Keratinocyte (primary cell): ENCODE data around the gene NME9. TPM values are rescaled to one million over a fixed set of nuclear protein-coding genes. Genes with fewer than 3 reads are reported as not detected.

ENCODE experiments used
- DNase-seq: peaks from one replicate; pipeline ENCODE4 v3.0.0-alpha.2; 2011; ENCODE audit warnings: low read depth, missing footprints, low spot score
- FAIRE-seq: peaks from 2 replicates; lab custom pipeline; 2011; peaks lifted over from hg19 to GRCh38; lab: Jason Lieb, UNC
- H2AFZ ChIP-seq: 2 replicates; pipeline ENCODE4 v1.6.0; 2012; ENCODE audit warnings: low read length, control low read depth, inconsistent platforms; ENCODE audit not compliant: control insufficient read depth
- H3K27ac ChIP-seq: 2 replicates; pipeline ENCODE4 v1.5.1; 2011; ENCODE audit warnings: low read length; ENCODE audit not compliant: control insufficient read depth, insufficient read depth
- H3K27me3 ChIP-seq: 3 replicates; pipeline ENCODE4 v1.6.0; 2011; ENCODE audit warnings: low read length; ENCODE audit not compliant: control insufficient read depth, insufficient read depth; ENCODE audit errors: extremely low read depth
- H3K36me3 ChIP-seq, 2 experiments: 2 replicates in 1 of 2; 3 replicates in 1 of 2; pipeline ENCODE4 v1.5.1; 2011; ENCODE audit warnings: low read length in 2 of 2, mild to moderate bottlenecking in 1 of 2; ENCODE audit not compliant: control insufficient read depth in 2 of 2, insufficient read depth in 2 of 2; ENCODE audit errors: extremely low read depth in 1 of 2
- H3K4me1 ChIP-seq: 3 replicates; pipeline ENCODE4 v1.5.1; 2011; ENCODE audit warnings: low read length; ENCODE audit not compliant: control insufficient read depth, insufficient read depth; ENCODE audit errors: extremely low read depth
- H3K4me2 ChIP-seq: 3 replicates; pipeline ENCODE4 v1.6.0; 2011; ENCODE audit warnings: low read depth, low read length; ENCODE audit not compliant: control insufficient read depth, insufficient read depth; ENCODE audit errors: extremely low read depth
- H3K4me3 ChIP-seq, 3 experiments: fragments of 200-600 bp in 1 of 3; sonication (generic) in 1 of 3; 2 replicates in 2 of 3; 3 replicates in 1 of 3; pipeline ENCODE4 v1.5.1; 2011 to 2016; ENCODE audit warnings: low read length in 3 of 3, mild to moderate bottlenecking in 3 of 3, control low read depth in 2 of 3, inconsistent platforms in 1 of 3, low read depth in 1 of 3, mixed read lengths in 1 of 3, mixed run types in 1 of 3, moderate library complexity in 1 of 3; ENCODE audit not compliant: control insufficient read depth in 2 of 3, insufficient read depth in 2 of 3; ENCODE audit errors: extremely low read depth in 1 of 3
- H3K79me2 ChIP-seq: 2 replicates; pipeline ENCODE4 v1.6.0; 2012; ENCODE audit warnings: low read length; ENCODE audit not compliant: control insufficient read depth, insufficient read depth
- H3K9ac ChIP-seq: 3 replicates; pipeline ENCODE4 v1.6.0; 2011; ENCODE audit warnings: low read length; ENCODE audit not compliant: control insufficient read depth, insufficient read depth; ENCODE audit errors: extremely low read depth
- H3K9me1 ChIP-seq: 3 replicates; pipeline ENCODE4 v1.6.0; 2011; ENCODE audit warnings: low read length; ENCODE audit not compliant: control insufficient read depth, insufficient read depth; ENCODE audit errors: extremely low read depth
- H3K9me3 ChIP-seq: 2 replicates; pipeline ENCODE4 v1.5.1; 2012; ENCODE audit warnings: low read depth, low read length; ENCODE audit not compliant: control insufficient read depth
- H4K20me1 ChIP-seq: 3 replicates; pipeline ENCODE4 v1.6.0; 2011; ENCODE audit warnings: low read length; ENCODE audit not compliant: control insufficient read depth, insufficient read depth; ENCODE audit errors: extremely low read depth
- CTCF ChIP-seq, 3 experiments: IDR thresholded peaks in 1 of 3; conservative IDR thresholded peaks in 1 of 3; optimal IDR thresholded peaks in 1 of 3; 2 replicates in 2 of 3; 3 replicates in 1 of 3; pipeline versions ENCODE3 to v1.5.1; 2011; ENCODE audit warnings: low read length in 3 of 3, mild to moderate bottlenecking in 3 of 3, moderate library complexity in 2 of 3, control low read depth in 1 of 3, inconsistent platforms in 1 of 3; ENCODE audit not compliant: insufficient read depth in 2 of 3; ENCODE audit errors: extremely low read depth in 1 of 3
- EZH2 ChIP-seq: IDR thresholded peaks from one replicate; pipeline ENCODE4 v1.6.1; 2012; ENCODE audit warnings: inconsistent platforms, mild to moderate bottlenecking, low read length, moderate library complexity
- dilution Hi-C: fragments of 300-500 bp; cut with MboI; formaldehyde crosslinking; loops from one replicate; pipeline ENCODE4 v1.7.0; 2020; ENCODE audit warnings: low sequenced_read_pairs; ENCODE audit not compliant: extremely low pct_ligation_motif_present
- polyA plus RNA-seq, 5 experiments: library from polyadenylated mRNA; depleted of rRNA in 3 of 5; stranded (reverse) in 3 of 5; stranded (forward) in 1 of 5; unstranded in 1 of 5; fragments of >200 nt; gene quantifications; 1 replicate in 1 of 5; 2 replicates in 3 of 5; 3 replicates in 1 of 5; pipeline versions ENCODE4 v1.2.1 to v1.2.3, GENCODE V29; 2011 to 2012; ENCODE audit warnings: missing spikeins in 2 of 5, low read depth in 1 of 5, low replicate concordance in 1 of 5

The NME9 gene
- polyA plus RNA-seq, 1 donor (not counting 4 experiments of a cell fraction or from before 2014, with no cell fraction given) = 0.05 TPM

- peak; percentile 70 for FAIRE-seq
- no peak for DNase-seq
- dilution Hi-C loops = no loop called here
These were observed 14.9 kb downstream of the NME9 start for GRCh38 chr3:138314751-138315150.

GRCh38 chr3:138310494-138310893 is 19.2 kb downstream of the NME9 start:
- dilution Hi-C loops = no loop called here
- Histone ChIP-seq H3K9ac (no peak overlapping the region), H3K4me2 (no peak overlapping the region), H3K27me3 (no peaks in the 10 kb centered on the region), H3K36me3 (no peaks in the 10 kb centered on the region), H3K4me1 (peaks cover 4% of the 10 kb centered on the region), H3K9me1 (no peaks in the 10 kb centered on the region), H4K20me1 (no peaks in the 10 kb centered on the region), H3K79me2 (no peaks in the 10 kb centered on the region), H2AFZ (no peak overlapping the region), H3K27ac (no peak overlapping the region), H3K4me3 (no peak overlapping the region), H3K9me3 (peaks cover 3% of the 10 kb centered on the region)
- no peak for DNase-seq
- FAIRE-seq = no peak
- TF ChIP-seq CTCF (optimal IDR thresholded peaks at IDR 0.05 in 1 of 3, IDR thresholded peaks at IDR 0.05 in 1 of 3, conservative IDR thresholded peaks at IDR 0.05 in 1 of 3; ENCODE audit: extremely low read depth in 1 of 3, insufficient read depth in 2 of 3, low read length in 3 of 3) (no peak), EZH2 (no peak)

More at GRCh38 chr3:138314751-138315150, 14.9 kb downstream of the NME9 start:
- Histone ChIP-seq H3K36me3 (no peaks in the 10 kb centered on the region), H3K9me3 (no peaks in the 10 kb centered on the region), H3K4me1 (peaks cover 4% of the 10 kb centered on the region), H3K4me3 (no peak overlapping the region), H3K9me1 (no peaks in the 10 kb centered on the region), H3K27me3 (no peaks in the 10 kb centered on the region), H3K27ac (no peak overlapping the region), H3K9ac (no peak overlapping the region), H2AFZ (peak overlapping the region; percentile 28), H4K20me1 (no peaks in the 10 kb centered on the region), H3K79me2 (no peaks in the 10 kb centered on the region), H3K4me2 (no peak overlapping the region)
- TF ChIP-seq EZH2 (no peak), CTCF (optimal IDR thresholded peaks at IDR 0.05 in 1 of 3, IDR thresholded peaks at IDR 0.05 in 1 of 3, conservative IDR thresholded peaks at IDR 0.05 in 1 of 3; ENCODE audit: extremely low read depth in 1 of 3, insufficient read depth in 2 of 3, low read length in 3 of 3) (no peak)
